Vagina (tissue), 2 donors: ENCODE results near the gene TUFM. TPM values are rescaled to one million over a fixed set of nuclear protein-coding genes. Genes with fewer than 3 reads are reported as not detected.

Experiments used
- DNase-seq, 2 donors: peaks; one replicate each; pipeline ENCODE4 v3.0.0-alpha.2; 2017; ENCODE audit errors: extremely low spot score in 2 of 2
- H3K27ac ChIP-seq: fragments of 200-600 bp; sonication (generic); one replicate; pipeline ENCODE4 v1.5.1; 2019
- H3K27me3 ChIP-seq: fragments of 200-600 bp; sonication (generic); one replicate; pipeline ENCODE4 v1.5.1; 2019
- H3K36me3 ChIP-seq, 2 donors: fragments of 200-600 bp; sonication (generic); one replicate each; pipeline ENCODE4 v1.5.1; 2017 to 2019
- H3K4me1 ChIP-seq: fragments of 200-600 bp; sonication (generic); one replicate; pipeline ENCODE4 v1.5.1; 2019
- H3K4me3 ChIP-seq, 2 donors: fragments of 200-600 bp; sonication (generic); 1 replicate in 1 of 2; 2 replicates in 1 of 2; pipeline ENCODE4 v1.5.1; 2016 to 2019
- H3K9me3 ChIP-seq: fragments of 200-600 bp; sonication (generic); one replicate; pipeline ENCODE4 v1.5.1; 2019
- CTCF ChIP-seq, 3 experiments: fragments of 450-650 bp in 2 of 3; fragments of 200-600 bp in 1 of 3; sonication (generic) in 1 of 3; IDR thresholded peaks; one replicate each; pipeline ENCODE4 v1.5.1; 2017 to 2019; ENCODE audit warnings: antibody characterized with exemption in 3 of 3, mild to moderate bottlenecking in 2 of 3, moderate library complexity in 2 of 3
- POLR2A ChIP-seq, 2 donors: fragments of 450-650 bp; IDR thresholded peaks; one replicate each; pipeline ENCODE4 v1.6.1; 2017; ENCODE audit warnings: antibody characterized with exemption in 2 of 2, mild to moderate bottlenecking in 2 of 2, moderate library complexity in 2 of 2
- POLR2AphosphoS5 ChIP-seq, 2 donors: sonication (generic); formaldehyde crosslinking; IDR thresholded peaks; one replicate each; pipeline ENCODE4 v1.9.0; 2017; ENCODE audit warnings: antibody characterized with exemption in 2 of 2, mild to moderate bottlenecking in 2 of 2, low read depth in 1 of 2; ENCODE audit not compliant: insufficient read depth in 1 of 2
- intact Hi-C: fragments of 100-400 bp; cut with DNase I; formaldehyde crosslinking; loops from one replicate; pipeline ENCODE4 v1.15.1; 2023
- total RNA-seq: library from RNA; depleted of rRNA; stranded (reverse); fragments of >200 nt; gene quantifications from one replicate; pipeline ENCODE4 v1.2.3, GENCODE V29; 2016

TUFM gene
- total RNA-seq, 1 donor from 2014 or later, result 91.6 TPM

- Histone ChIP-seq H3K9me3 (no peaks in the 10 kb centered on the region), H3K36me3 (peaks cover 16 to 81% of the 10 kb centered on the region in 2 donors), H3K4me1 (no peaks in the 10 kb centered on the region), H3K27me3 (no peaks in the 10 kb centered on the region), H3K4me3 (no peak overlapping the region), H3K27ac (no peak overlapping the region)
- intact Hi-C loops, result no loop called here
- TF ChIP-seq POLR2AphosphoS5 (IDR thresholded peaks at IDR 0.05; ENCODE audit: insufficient read depth in 1 of 2, low read depth in 1 of 2), result no peak
- TF ChIP-seq POLR2A (IDR thresholded peaks at IDR 0.05), result no peak
- no peak for TF ChIP-seq CTCF (IDR thresholded peaks at IDR 0.05)
- no peak for DNase-seq
Measured at GRCh38 chr16:28834873-28835863, 11.0 kb downstream of the TUFM start.

DNA sequence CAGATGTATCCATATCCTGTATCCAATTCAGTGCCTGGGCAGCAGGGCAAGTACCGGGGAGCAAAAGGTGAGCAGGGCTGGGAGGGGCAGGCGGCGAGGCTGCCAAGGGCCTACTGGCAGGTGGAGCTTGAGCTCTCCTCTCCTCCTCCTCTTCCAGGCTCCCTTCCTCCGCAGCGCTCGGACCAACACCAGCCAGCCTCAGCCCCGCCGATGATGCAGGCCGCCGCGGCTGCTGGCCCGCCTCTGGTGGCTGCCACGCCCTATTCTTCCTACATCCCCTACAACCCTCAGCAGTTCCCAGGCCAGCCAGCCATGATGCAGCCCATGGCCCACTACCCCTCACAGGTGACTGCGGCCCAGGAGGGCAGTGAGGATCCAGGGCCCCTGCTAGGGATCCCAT is 11.8 kb downstream of the TUFM start:
- intact Hi-C loops, result no loop called here
- no peak for TF ChIP-seq POLR2A (IDR thresholded peaks at IDR 0.05)
- TF ChIP-seq POLR2AphosphoS5 (IDR thresholded peaks at IDR 0.05; ENCODE audit: insufficient read depth in 1 of 2, low read depth in 1 of 2), result no peak
- no peak for TF ChIP-seq CTCF (IDR thresholded peaks at IDR 0.05)
- Histone ChIP-seq H3K27me3 (no peaks in the 10 kb centered on the region), H3K4me1 (no peaks in the 10 kb centered on the region), H3K36me3 (peaks cover 19 to 89% of the 10 kb centered on the region in 2 donors), H3K9me3 (no peaks in the 10 kb centered on the region), H3K27ac (no peak overlapping the region), H3K4me3 (no peak overlapping the region)
- DNase-seq, result no peak

DNA sequence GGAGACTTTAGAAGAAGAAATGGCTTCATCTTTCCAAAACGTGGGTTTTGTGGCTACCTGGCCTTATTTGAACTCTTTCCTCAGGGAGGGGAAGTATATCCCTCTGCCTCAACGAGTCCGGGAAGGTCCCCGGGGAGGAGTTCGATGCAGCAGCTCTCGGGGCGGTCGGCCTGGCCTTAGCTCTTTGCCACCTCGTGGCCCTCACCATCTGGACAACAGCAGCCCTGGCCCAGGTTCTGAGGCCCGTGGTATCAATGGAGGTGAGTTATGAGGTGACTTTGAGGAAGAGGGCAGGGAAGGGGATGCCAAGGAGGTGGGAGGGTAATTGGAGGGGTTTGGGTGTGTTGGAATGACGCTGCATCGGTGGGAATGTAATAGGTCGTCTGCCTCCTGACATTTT is 15.6 kb downstream of the TUFM start:
- peaks cover 17 to 93% of the 10 kb centered on the region in 2 donors for H3K36me3 ChIP-seq

GRCh38 chr16:28829747-28830146 is 16.4 kb downstream of the TUFM start:
- Histone ChIP-seq H3K4me3 (no peak overlapping the region), H3K9me3 (no peaks in the 10 kb centered on the region), H3K27me3 (no peaks in the 10 kb centered on the region), H3K4me1 (peaks cover 14% of the 10 kb centered on the region), H3K27ac (no peak overlapping the region), H3K36me3 (peaks cover 17 to 89% of the 10 kb centered on the region in 2 donors)
- DNase-seq, result no peak
- intact Hi-C loops, result no loop called here
- no peak for TF ChIP-seq POLR2A (IDR thresholded peaks at IDR 0.05)
- no peak for TF ChIP-seq POLR2AphosphoS5 (IDR thresholded peaks at IDR 0.05; ENCODE audit: insufficient read depth in 1 of 2, low read depth in 1 of 2)
- TF ChIP-seq CTCF (IDR thresholded peaks at IDR 0.05), result no peak

More for the DNA sequence above, 15.6 kb downstream of the TUFM start:
- TF ChIP-seq CTCF (IDR thresholded peaks at IDR 0.05), result no peak
- intact Hi-C loops, result no loop called here
- H3K27ac ChIP-seq, result no peak overlapping the region
- no peak for DNase-seq
- no peaks in the 10 kb centered on the region for H3K9me3 ChIP-seq
- no peaks in the 10 kb centered on the region for H3K27me3 ChIP-seq
- H3K4me3 ChIP-seq, result no peak overlapping the region
- H3K4me1 ChIP-seq, result peaks cover 7% of the 10 kb centered on the region

DNA sequence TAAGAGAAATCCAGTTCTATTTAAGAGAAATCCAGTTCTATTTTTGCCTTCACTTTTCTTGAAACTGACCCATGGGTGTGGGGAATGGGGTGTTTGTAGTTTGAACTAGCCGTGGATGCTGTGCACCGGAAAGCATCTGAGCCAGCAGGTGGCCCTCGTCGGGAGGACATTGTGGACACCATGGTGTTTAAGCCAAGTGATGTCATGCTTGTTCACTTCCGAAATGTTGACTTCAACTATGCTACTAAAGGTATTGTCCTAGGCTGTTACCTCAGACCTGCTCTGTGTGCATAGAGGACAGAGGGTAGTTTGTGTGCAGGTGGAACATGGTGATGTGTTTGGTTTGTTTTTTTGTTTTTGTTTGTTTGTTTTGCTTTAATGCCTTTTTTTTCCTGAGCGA is 20.0 kb downstream of the TUFM start:
- no peaks in the 10 kb centered on the region for H3K27me3 ChIP-seq
- H3K4me3 ChIP-seq, result no peak overlapping the region
- intact Hi-C loops, result no loop called here
- H3K4me1 ChIP-seq, result peaks cover 24% of the 10 kb centered on the region
- DNase-seq, result no peak
- no peak for TF ChIP-seq POLR2AphosphoS5 (IDR thresholded peaks at IDR 0.05; ENCODE audit: insufficient read depth in 1 of 2, low read depth in 1 of 2)
- TF ChIP-seq POLR2A (IDR thresholded peaks at IDR 0.05), result no peak
- no peak for TF ChIP-seq CTCF (IDR thresholded peaks at IDR 0.05)
- peaks cover 3 to 53% of the 10 kb centered on the region in 2 donors for H3K36me3 ChIP-seq
- H3K27ac ChIP-seq, result no peak overlapping the region
- no peaks in the 10 kb centered on the region for H3K9me3 ChIP-seq
